Endothelial cell of umbilical vein (primary cell): Measurements from ENCODE around the gene MEP1B.

Experiments used
- EZH2 ChIP-seq: IDR thresholded peaks from 2 replicates; pipeline ENCODE4 v1.6.1; 2012; ENCODE audit warnings: borderline replicate concordance, low read depth, mild to moderate bottlenecking, moderate library complexity, low read length, inconsistent platforms; ENCODE audit not compliant: severe bottlenecking
- GATA2 ChIP-seq: IDR thresholded peaks from 2 replicates; pipeline ENCODE4 v1.7.0; 2011; ENCODE audit warnings: low read depth, mild to moderate bottlenecking, moderate library complexity, mixed read lengths, low read length; ENCODE audit not compliant: insufficient read length, insufficient read depth
- POLR2A ChIP-seq: IDR thresholded peaks from 2 replicates; pipeline ENCODE4 v1.6.1; 2012; ENCODE audit warnings: low read depth, mild to moderate bottlenecking, control low read depth, low read length
- TF ChIP-seq, protein P1 (sequence below), 2 donors: IDR thresholded peaks; 1 replicate in 1 of 2; 2 replicates in 1 of 2; pipeline ENCODE4 v1.5.1; 2011; ENCODE audit warnings: low read length in 2 of 2, mild to moderate bottlenecking in 2 of 2, moderate library complexity in 2 of 2, control low read depth in 1 of 2, inconsistent platforms in 1 of 2, low read depth in 1 of 2; ENCODE audit not compliant: insufficient read depth in 1 of 2; ENCODE audit errors: extremely low read depth in 1 of 2
- TF ChIP-seq, protein P2 (sequence below): IDR thresholded peaks from 2 replicates; pipeline ENCODE4 v1.6.1; 2011; ENCODE audit not compliant: insufficient read depth, insufficient read length

DNA sequence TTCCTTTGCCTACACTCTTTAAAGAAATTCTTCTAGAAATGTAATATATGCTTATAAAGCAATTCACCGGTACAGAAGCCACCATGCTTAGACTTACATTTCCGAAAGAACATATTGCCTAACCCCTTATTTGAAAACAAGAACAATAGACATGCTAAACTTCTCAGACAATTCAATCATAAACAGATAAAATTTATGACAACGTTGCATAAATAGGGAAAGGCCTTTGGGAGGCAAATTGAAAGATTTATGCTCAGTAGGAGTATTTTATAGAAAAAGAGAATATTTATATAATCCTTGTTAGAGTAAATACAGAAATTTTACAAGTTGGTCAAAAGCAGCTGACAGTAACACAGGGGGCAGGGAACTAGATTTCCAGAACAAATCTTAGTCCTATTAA lies 16.2 kb upstream of the MEP1B start:
- TF ChIP-seq, protein P1, sequence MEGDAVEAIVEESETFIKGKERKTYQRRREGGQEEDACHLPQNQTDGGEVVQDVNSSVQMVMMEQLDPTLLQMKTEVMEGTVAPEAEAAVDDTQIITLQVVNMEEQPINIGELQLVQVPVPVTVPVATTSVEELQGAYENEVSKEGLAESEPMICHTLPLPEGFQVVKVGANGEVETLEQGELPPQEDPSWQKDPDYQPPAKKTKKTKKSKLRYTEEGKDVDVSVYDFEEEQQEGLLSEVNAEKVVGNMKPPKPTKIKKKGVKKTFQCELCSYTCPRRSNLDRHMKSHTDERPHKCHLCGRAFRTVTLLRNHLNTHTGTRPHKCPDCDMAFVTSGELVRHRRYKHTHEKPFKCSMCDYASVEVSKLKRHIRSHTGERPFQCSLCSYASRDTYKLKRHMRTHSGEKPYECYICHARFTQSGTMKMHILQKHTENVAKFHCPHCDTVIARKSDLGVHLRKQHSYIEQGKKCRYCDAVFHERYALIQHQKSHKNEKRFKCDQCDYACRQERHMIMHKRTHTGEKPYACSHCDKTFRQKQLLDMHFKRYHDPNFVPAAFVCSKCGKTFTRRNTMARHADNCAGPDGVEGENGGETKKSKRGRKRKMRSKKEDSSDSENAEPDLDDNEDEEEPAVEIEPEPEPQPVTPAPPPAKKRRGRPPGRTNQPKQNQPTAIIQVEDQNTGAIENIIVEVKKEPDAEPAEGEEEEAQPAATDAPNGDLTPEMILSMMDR (IDR thresholded peaks at IDR 0.05; ENCODE audit: extremely low read depth in 1 of 2, insufficient read depth in 1 of 2, low read depth in 1 of 2, low read length in 2 of 2) = no peak
- TF ChIP-seq GATA2 = no peak
- TF ChIP-seq EZH2 = no peak
- TF ChIP-seq POLR2A = no peak
- TF ChIP-seq, protein P2, sequence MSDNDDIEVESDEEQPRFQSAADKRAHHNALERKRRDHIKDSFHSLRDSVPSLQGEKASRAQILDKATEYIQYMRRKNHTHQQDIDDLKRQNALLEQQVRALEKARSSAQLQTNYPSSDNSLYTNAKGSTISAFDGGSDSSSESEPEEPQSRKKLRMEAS = no peak
